AML-193 (cell line): ENCODE results near the gene KCNG2.
"Not testable (repeated sequence)": the region's sequence is repeated elsewhere in the genome, so short reads cannot be mapped to it uniquely, and the experiment has no call there.

Experiments used
- DNase-seq, 2 experiments: peaks; one replicate each; lab custom pipeline; 2025; lab: John Stamatoyannopoulos, UW

Gene KCNG2

GRCh38 chr18:79853303-79853992, 55.7 kb downstream of the KCNG2 start:
- DNase-seq: no peak

- DNase-seq: no peak
Measured at GRCh38 chr18:79853993-79854364, 56.2 kb downstream of the KCNG2 start.

- no peak for DNase-seq
Measured at GRCh38 chr18:79855147-79855933, 57.6 kb downstream of the KCNG2 start.

- no peak for DNase-seq
Measured at GRCh38 chr18:79856119-79857007, 58.6 kb downstream of the KCNG2 start.

- no peak for DNase-seq
Measured at GRCh38 chr18:79857082-79857671, 59.4 kb downstream of the KCNG2 start.

- DNase-seq: no peak
Measured at GRCh38 chr18:79859314-79859713, 61.6 kb downstream of the KCNG2 start.

GRCh38 chr18:79861687-79862086, 63.9 kb downstream of the KCNG2 start:
- DNase-seq: no peak

GRCh38 chr18:79862562-79862961, 64.8 kb downstream of the KCNG2 start:
- no peak for DNase-seq

GRCh38 chr18:79863161-79864005, 65.6 kb downstream of the KCNG2 start:
- no peak for DNase-seq

GRCh38 chr18:79864006-79864725, 66.4 kb downstream of the KCNG2 start:
- DNase-seq: no peak

GRCh38 chr18:79864955-79865354, 67.2 kb downstream of the KCNG2 start:
- not testable (repeated sequence) for DNase-seq

- not testable (repeated sequence) for DNase-seq
Measured at GRCh38 chr18:79865951-79866350, 68.2 kb downstream of the KCNG2 start.

- DNase-seq: no peak
Measured at GRCh38 chr18:79866889-79867574, 69.3 kb downstream of the KCNG2 start.

GRCh38 chr18:79867666-79868065, 69.9 kb downstream of the KCNG2 start:
- DNase-seq: no peak

GRCh38 chr18:79868168-79868784, 70.5 kb downstream of the KCNG2 start:
- no peak for DNase-seq

- DNase-seq: no peak
Measured at GRCh38 chr18:79868811-79869541, 71.2 kb downstream of the KCNG2 start.

- no peak for DNase-seq
Measured at GRCh38 chr18:79869591-79870300, 72.0 kb downstream of the KCNG2 start.
